GM18951 (cell line): Measurements from ENCODE around the gene AGO3.

Source experiments
- POLR2A ChIP-seq: IDR thresholded peaks from 4 replicates; pipeline ENCODE4 v1.6.1; 2011; ENCODE audit warnings: mild to moderate bottlenecking; ENCODE audit not compliant: insufficient read length, insufficient read depth; ENCODE audit errors: extremely low read depth
- in situ Hi-C: fragments of 300-500 bp; cut with MboI; formaldehyde crosslinking; loops from one replicate; pipeline ENCODE4 v1.12.0; 2022; ENCODE audit warnings: low sequenced_read_pairs, mixed read lengths, inconsistent platforms; ENCODE audit not compliant: unreplicated experiment

Gene AGO3

DNA sequence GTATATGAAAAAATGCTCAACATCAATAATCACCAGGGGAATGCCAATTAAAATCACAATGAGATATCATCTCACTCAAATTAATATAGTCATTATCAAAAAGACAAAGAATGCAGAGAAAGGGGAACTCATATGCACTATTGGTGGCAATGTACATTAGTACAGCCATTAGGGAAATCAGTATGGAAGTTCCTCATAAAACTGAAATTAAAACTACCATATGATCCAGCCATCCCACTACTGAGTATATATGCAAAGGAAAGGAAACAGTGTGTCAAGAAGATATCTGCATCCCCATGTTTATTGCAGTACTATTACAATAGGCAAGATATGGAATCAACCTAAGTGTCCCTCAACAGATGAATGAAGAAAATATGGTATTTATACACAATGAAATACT lies 120.9 kb downstream of the AGO3 start:
- TF ChIP-seq POLR2A, result no peak
- in situ Hi-C loops, result no loop called here

DNA sequence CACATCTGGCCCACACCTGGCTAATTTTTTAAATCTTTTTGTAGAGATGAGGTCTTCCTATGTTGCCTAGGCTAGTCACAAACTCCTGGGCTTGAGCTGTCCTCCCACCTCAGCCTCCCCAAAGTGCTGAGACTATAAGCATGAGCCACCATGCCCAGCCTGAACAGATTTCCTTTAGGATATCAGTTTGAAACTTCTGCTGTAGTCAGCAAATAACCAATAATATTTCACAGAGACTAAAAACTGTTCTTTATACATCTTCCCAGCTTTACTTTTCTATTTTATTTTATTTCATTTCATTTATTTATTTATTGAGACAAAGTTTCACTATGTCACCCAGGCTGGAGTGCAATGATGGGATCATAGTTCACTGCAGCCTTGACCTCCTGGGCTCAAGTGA lies 123.1 kb downstream of the AGO3 start:
- in situ Hi-C loops, result no loop called here
- no peak for TF ChIP-seq POLR2A

DNA sequence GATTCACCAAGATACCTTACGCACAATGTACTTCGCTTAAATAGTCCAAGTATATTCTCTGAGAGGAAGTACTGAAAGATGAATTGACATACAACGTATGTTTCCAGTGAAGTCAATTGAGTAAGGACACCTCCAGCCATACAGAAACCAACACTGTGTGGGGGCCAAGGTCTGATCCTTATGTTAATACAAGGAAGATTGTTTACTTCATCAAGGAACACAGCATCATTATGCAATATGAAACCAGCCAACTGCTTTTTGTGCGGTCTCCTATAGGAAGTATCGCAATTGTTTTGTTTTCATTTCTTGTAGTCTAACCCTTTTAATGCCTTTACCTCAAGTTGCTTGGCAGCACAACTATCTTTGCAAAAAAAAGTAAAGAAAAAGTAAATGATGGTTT lies 124.8 kb downstream of the AGO3 start:
- in situ Hi-C loops, result no loop called here
- TF ChIP-seq POLR2A, result no peak

DNA sequence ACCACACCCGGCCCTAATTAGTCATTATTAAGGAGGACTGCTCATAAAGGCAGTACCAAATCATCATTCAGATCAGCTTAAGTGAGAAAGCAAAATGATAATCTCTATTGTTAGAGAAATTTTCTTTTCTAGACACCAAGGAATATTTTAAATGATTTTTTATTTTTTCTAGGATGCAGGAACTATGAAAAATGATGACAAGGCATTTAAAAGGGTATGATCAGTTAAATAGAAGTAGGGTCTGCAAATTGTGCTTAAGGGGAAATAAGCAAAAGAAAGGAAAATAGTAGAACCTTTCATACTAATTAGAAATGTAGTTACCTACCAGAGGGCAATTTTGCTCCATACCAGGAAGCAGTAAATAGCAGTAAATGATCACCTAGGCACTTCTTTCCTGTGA lies 131.4 kb downstream of the AGO3 start:
- in situ Hi-C loops, result no loop called here
- TF ChIP-seq POLR2A, result no peak

DNA sequence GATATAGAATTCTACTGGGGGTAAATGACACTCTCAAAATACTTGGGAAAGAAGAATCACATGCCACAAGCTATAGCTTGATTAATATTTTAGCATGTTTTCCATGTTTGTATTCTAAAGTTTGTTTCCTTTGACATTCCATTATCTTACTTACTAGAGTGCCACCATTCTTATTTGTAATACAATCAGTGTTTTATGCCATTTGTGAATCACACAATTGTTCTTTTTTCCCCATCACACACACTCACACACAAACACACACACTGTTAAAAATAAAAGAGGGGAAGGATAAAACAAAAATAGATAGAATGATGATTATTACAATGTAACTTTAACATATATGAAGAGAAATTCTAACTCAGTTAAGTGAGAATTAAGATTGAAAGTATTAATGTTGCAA lies 137.0 kb downstream of the AGO3 start:
- TF ChIP-seq POLR2A, result no peak
- in situ Hi-C loops, result no loop called here

DNA sequence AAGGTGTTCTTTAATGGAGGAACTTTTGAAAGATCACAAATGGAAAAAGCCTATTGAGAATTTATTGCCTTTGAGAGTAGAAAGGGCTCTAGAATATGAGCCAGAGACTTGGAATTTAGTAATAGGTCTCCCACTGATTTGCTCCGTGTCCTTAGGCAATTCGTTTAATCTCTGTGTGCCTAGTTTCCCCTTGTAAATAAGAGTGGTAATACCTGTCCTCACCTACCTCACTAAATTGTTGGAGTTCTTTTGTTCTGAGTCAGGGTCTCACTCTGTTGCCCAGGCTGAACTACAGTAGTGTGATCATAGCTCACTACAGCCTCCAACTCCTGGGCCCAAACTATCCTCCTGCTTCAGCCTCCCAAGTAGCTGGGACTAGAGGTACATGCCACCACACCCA lies 138.0 kb downstream of the AGO3 start:
- TF ChIP-seq POLR2A, result no peak
- in situ Hi-C loops, result no loop called here

DNA sequence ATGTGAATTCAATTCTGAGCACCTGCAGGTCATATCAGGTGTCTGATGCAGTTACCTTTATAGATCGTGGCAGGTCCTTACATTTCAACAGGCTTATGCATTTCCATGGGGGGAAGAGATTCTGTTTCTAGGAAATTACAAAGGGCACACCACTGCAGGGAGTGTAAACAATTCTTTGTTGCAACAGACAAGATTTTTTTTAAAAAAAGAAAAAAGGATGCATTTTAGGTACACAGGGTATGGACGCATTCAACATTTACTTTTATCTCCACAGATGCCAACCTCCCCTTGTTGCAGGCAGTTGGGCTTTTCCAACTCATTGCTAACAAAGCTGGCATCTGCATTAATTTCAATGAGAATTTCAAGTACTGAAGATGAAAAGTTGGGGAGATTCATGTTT lies 139.4 kb downstream of the AGO3 start:
- in situ Hi-C loops, result no loop called here
- no peak for TF ChIP-seq POLR2A

DNA sequence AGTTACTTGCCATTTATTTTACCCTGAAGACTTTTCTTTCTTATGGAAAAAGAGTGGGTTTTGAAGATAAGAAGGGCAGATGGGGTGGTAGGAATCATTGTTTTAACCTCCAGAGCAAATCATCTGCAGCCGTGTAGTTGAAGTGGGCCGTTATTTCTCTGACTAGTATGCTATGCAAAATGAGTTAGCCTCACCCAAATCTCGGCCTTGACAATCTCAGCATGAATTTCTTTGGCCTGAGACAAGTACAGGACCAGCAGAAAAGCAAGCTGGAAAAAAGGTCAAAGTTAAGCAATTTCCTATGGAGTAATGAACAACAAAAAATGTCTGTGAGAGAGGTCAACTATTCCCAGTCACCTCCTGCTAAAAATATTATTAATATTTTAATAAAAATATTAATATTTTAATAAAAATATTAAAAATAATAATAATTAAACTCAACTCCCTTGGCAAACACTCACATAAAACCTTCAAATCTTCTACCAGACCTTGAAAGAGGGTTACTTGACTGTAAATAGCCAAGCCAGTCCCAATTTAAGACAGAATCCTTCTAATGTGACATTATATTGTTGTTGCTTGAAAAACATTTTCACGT lies 146.2 kb downstream of the AGO3 start:
- TF ChIP-seq POLR2A, result no peak
- in situ Hi-C loops, result no loop called here

DNA sequence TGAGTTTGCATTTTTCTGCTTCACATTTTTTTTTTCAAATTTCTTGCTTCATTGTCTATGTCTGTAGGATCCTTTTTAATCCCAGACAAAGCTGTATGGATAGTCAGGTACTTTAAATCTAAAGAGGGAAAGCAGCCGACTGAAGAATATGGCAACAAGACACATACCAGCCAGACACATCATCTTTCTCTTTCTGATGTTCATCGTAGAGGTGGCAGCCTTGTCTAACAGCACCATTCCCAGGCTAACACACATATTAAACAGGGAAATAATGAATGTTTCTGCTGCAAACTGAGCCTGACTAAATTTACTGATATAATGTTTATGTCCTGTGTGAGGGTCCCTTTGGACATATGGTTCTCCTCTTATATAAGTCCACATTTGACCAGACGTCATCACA lies 149.3 kb downstream of the AGO3 start:
- TF ChIP-seq POLR2A, result no peak
- in situ Hi-C loops, result no loop called here

DNA sequence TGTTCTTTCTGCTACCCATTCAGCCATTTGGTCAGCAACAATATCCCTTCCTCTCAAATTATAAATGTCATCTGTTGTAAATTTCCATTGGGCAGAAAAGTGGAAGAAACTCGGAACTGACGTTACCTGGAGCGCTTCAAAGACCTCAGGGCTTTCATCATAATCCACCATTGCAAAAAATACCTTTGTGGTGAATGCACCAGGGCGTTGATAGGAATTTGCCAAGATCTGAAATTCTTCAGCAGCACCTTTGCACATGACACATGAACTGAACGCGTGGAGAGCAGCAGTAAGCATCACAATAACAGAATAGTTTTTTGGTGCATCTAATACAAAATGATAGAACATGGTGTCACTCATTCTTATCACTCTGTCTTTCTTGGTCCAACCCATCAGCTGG lies 149.9 kb downstream of the AGO3 start:
- no peak for TF ChIP-seq POLR2A
- in situ Hi-C loops, result no loop called here

DNA sequence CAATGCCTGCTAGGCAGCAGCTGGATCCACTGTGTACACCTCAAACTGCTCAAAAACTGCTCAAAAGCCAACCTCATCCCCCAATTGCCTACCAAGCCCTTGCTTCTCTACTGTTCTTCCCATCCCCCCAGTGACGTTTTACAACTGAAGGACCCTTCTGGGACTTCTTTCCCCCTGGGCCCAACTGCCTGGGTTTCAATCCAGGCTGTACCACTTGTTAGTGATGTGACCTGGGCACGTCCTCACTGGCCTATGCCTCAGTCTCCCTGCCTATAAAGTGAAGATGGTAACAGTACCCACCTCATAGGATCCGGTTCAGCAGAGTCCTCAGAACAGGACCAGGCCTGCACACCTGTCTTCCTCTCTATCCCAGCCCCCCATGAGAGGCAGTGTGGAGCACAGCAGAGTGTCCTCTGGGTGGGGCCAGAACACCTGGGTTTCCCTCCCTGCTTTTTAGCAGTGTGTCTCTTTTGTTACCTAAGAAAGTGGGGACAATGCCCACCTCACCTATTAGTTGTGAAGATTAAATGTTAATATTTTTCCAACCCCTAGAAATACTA lies 151.1 kb downstream of the AGO3 start:
- in situ Hi-C loops, result no loop called here
- no peak for TF ChIP-seq POLR2A

DNA sequence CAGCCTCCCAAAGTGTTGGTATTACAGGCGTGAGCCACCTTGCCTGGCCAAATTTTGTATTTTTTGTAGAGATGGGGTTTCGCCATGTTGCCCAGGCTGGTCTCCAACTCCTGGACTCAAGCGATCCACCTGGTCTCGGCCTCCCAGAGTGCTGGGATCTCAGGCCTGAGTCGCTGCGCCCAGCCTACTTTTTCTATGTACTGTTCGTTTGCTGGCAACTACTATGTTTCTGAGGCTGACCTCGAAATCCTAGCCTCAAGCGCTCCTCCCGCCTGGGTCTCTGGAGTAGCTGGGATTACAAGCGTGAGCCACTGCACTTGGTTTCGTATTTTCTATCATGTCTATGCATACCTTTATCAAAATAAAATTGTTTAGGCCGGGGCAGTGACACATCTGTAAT lies 152.3 kb downstream of the AGO3 start:
- no peak for TF ChIP-seq POLR2A
- in situ Hi-C loops, result no loop called here

DNA sequence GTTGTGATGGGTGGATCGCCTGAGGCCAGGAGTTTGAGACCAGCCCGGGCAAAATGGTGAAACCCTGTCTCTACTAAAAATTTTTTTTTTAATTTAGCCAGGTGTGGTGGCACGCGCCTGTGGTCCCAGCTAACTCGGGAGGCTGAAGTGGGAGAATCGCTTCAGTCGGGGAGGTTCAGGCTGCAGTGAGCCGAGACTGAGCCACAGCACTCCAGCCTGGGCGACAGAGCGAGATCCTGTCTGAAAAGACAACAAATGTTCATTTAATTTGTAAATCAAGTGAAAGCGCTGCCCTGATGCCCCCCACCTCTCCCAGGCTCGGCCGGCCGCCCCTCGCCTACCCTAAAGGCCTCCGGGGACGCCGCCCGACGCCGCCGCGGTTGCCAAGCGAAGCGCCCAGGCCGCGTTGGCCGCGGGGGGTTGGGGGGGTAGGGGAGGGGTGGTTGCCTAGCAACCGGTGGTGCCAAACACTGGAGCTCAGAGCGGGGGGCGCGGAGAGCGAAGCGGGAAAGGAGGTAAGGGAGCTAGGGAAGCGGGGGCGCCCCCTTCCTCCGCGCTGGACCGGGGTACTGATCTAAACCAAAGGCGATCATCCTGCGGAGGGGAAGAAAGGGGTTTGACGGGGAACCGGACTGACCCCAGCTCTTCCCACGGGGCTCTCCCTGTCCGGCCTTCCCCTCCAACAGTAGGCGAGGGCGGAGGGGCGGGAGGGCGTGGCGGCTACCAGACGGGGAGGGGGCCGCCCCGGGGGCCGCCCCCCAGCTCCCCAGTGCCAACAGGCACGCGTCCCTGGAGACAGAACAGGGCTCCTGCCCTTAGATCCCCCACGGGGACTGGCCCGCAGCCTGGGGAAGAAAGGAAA lies 153.0 kb downstream of the AGO3 start, which contains the start of gene TEKT2:
Gene TEKT2, plus strand, starts transcription at position 460 of the 862 bp plus-strand sequence. CDS start 828 bp downstream, outside the sequence.
- in situ Hi-C loops, result no loop called here
- no peak for TF ChIP-seq POLR2A
